HG03045 (cell line): ENCODE results near the gene MAP4K2.

Source experiments
- ATAC-seq: cut with Tn5 transposase; IDR thresholded peaks from one replicate; pipeline ENCODE4 v1.9.1; 2021; ENCODE audit warnings: mild to moderate bottlenecking, moderate library complexity; ENCODE audit not compliant: unreplicated experiment

The MAP4K2 gene

GRCh38 chr11:64814712-64815187, 11.7 kb upstream of the MAP4K2 start:
- ATAC-seq, result no peak

DNA sequence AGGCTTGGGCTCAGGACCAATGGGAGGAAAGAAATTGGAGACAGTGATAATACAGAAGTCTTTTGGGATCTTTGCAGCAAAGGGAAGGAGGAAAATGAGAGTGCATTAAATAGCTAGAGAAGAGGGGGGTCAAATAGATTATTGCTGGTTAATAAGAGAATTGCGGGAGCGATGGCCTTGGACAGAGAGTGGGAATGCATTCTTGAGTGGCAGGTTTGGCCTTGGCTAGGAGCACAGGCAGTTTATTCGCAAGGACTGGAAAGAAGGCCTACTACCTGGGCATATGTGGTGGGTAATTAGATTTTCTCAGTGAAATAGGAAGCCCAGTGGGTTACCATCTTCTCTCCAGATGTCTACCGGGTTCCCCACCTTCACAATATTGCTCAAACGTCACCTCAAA, 10.8 kb upstream of the MAP4K2 start:
- ATAC-seq, result no peak

DNA sequence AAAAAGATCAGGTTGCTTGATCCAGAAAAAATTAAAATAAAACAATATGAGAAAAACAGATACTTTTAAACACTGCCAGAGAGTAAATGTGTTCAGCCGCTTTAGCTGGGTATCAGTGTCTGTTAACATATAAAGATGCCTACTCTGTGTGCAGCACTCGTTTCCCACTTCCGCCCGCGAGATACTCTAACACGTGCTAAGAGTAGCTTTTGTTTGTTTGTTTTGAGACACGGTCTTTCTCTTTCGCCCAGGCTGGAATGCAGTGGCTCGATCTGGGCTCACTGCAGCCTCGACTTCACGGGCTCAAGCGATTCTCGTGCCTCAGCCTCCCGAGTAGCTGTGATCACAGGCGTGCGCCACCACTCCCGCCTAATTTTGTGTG, 7.9 kb upstream of the MAP4K2 start:
- no peak for ATAC-seq

GRCh38 chr11:64810271-64810890, 7.4 kb upstream of the MAP4K2 start, which contains the start of gene MEN1:
MEN1 (minus strand) TSS chr11:64810551; CDS start chr11:64810109, 442 bp downstream.
- ATAC-seq, result peak; percentile 64

DNA sequence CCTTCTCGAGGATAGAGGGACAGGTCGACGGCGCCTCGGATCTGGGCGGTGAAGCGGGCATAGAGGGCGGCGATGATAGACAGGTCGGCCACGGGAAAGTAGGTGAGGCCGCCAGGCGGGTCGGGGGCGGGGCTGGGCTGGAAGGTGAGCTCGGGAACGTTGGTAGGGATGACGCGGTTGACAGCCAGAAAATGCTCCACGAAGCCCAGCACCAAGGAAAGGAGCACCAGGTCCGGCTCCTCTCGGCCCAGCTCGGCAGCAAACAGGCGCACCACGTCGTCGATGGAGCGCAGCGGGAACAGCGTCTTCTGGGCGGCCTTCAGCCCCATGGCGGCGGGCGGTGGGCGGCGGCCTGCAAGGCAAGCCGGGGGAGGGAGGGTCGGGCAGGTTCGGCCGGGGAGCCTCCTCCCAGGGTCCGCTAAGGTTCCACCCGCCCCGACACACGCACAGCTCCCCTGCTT, 6.8 kb upstream of the MAP4K2 start:
- no peak for ATAC-seq

DNA sequence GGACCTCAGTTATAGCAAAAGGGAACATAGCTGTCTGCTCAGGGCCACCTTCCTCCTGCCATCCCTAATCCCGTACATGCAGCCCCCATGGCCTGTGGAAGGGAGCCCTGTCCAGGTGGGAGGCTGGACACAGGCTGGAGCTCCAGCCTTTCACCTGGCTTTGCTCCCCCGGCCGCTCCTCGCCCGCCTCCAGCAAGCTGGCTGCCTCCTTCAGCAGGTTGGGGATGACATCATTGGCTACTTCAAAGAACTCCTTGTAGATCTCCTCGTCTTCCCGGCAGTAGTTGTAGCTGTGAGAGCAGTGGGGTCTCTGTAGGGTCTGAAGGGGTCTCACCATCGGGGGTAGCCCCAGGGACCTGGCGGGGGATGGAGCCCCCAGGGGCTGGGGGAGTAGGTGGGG, 2.5 kb upstream of the MAP4K2 start:
- ATAC-seq, result no peak

DNA sequence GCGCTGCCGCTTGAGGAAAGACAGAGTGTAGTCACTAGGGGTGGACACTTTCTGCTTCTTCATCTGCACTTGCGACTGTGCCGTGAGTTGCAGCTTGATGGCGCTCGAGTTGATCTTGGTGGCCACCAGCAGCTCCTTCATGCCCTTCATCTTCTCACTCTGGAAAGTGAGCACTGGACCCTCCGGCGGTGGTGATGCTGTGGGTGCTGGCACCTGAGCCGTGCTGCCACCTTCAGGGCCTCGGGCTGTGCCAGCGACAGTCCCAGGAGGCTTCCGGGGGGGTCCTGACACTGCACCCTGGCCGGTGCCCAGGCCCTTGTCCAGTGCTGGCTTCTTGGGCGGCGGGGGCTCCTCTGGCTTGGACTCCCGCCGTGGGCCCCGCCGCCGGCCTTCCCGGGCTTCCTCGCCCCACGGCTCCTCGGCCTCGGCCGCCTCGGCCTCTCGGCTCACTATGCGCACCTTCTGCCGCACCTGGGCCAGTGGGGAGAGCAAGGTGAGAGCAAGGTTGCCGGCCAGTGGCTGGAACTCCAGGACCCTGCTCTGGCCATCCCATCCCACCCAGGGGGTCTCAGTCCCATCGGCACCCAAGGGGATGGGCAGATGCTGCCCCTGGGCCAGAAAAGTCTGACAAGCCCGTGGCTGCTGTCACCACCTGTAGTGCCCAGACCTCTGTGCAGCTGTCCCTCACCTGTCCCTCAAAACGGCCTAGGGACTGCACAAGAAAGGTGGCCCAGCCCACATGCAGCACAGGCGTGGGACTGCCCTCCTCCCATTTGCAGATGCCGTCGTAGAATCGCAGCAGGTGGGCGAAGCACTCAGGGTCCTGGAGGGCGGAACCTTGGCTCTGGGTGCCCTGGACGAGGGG, 1.6 kb upstream of the MAP4K2 start:
- ATAC-seq, result no peak

DNA sequence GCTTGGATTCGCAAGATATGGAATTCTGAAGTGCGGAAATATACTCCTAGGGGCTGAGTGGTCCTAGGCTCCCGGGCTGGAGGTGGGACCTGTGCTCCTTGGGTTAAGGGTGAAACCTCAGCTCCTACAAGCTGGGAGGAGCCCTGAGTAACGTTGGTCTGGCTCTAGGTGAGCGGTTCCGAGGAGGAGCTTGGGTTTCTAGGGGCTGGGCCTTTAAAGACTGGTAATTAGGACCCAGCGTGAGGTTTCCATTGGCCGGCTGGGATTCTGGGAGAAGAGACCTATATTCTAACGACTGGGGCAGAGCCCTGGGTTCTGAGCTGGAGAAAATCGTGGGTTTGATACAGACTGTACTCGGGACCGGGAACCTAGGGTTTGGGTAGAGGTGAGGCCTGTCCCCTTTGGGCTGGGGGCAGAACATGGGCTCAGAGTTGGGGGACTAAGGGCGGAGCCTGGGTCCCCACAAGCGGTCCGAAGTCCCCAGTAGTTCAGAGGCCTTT, 882 bp upstream of the MAP4K2 start:
- no peak for ATAC-seq

GRCh38 chr11:64802370-64803157, 450 bp downstream of the MAP4K2 start:
- ATAC-seq, result peak; percentile 1

- ATAC-seq, result no peak
Measured at GRCh38 chr11:64801561-64802369, 1.2 kb downstream of the MAP4K2 start.

DNA sequence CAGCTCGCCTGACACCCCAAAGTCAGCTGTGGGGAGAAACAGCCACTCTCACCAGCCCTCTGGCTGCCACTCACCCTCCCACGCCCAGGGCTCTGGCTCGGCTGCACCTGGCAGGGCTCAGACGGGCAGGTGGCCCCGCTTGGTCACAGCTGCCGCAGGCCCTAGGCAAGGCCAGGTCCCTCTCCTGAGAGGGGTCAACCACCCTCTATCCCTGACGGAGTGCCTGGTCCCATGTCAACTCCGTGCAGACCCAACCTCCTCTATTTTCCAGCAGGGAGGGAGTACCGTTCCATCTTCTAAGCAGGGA, 1.9 kb downstream of the MAP4K2 start:
- no peak for ATAC-seq

DNA sequence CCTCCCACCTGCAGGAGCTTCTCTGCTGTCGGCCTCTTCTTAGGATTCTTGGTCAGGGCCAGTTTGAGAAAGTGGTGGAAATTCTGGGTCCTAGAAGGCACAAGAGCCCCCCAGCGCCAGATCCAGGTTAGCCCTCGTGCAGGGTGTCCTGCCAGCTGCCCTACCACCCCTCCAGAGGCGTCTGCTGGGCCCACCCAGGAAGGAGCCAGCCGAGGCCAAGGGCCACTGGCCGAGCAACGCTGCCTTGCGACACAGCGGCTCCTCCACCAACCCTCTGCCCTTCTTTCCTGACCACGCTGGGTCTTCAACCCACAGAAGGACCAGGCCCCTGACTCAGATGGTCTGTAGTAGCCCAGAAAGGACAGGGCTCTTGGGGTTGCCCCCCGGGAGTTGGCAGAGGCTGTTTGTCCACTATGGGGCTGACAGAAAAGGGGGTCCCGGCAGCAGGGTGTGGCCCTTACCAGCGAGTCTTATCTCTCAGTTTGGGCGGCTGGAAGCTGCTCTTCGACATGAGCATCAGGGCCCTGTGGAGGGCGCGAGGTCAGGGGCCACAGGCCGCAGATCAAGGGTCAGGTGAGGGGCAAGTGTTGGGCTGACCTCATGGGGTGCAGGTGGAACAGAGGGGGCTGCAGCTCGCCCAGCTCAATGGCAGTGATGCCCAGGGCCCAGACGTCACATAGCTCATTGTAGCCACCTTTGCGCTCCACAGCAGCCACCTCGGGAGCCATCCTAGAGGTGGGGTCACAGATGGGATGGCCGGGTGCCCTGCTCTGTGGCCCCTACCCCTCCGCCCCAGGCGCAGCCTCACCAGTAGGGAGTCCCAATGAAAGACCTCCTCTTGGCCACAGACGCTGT, 2.5 kb downstream of the MAP4K2 start:
- ATAC-seq, result no peak

- no peak for ATAC-seq
Measured at GRCh38 chr11:64799623-64800302, 3.3 kb downstream of the MAP4K2 start.

DNA sequence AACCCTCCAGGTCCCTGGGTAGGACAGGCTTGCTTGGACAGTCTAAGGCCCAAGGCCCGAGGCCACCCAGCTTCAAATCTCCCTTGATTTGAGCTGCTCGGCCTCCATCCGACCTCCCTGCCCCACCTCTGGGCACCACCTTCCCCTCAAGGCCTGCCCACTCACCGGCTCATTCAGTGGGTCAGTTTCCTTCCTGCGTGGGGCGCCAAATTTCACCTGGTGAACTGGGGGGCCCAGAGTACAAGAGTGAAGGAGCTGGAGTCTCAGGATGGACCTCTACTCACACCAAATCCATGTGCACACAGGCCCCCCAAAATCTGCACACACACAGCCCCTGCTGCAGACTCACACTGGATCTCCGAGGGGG, 3.8 kb downstream of the MAP4K2 start:
- no peak for ATAC-seq

GRCh38 chr11:64796757-64797541, 6.1 kb downstream of the MAP4K2 start:
- no peak for ATAC-seq

DNA sequence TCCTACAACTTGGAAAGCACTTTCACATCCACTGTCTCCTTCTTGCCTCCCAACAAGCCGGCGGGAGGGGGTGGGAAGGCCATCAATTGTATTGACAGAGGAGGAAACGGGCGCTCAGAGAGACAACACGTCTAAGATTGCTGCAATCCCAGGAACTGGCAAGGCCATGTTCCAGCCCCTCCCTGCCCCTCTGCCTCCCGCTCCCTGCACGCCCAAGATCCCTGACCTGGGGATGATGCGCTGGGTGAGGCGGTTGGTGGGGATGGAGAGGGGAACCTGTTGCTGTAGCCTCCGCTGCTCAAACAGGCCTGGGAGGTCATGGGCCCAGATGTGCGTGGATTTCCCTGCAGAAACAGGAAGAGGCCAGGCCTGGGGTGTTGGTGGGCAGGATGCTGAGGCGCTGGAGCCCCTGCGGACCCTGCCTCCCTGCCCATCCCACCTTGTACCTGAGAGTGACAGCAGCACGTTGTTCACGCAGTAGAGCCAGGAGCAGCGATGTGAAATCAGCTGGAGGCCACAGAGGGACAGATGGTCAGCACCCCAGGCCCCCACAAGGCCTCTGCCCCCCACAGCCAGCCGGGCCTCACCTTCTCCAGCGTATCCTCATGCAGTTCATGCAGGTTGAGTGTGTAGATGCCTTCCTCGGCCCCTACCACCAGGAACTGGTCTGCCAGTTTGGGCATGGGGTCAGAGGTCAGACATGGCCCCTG, 6.8 kb downstream of the MAP4K2 start:
- ATAC-seq, result no peak

DNA sequence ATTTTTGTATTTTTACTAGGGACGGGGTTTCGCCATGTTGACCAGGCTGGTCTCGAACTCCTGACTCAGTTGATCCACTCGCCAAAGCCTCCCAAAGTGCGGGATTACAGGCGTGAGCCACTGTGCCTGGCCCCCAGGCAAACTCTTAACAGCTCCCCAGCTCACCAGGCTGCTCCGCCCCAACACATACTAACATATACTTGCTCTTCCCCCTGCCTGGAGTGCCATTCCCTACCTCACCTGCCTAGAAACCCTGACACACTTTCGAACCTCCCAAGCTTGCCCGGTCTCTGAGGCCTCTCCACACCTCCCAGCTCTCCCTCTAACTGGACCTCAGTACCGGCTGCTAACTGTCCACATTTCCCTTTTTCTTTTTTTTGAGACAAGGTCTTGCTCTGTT, 8.5 kb downstream of the MAP4K2 start:
- no peak for ATAC-seq
